ENCODE results near the gene PPIAL4G. TPM values are rescaled to one million over a fixed set of nuclear protein-coding genes. Genes with fewer than 3 reads are reported as not detected.
"Not testable (repeated sequence)": the region's sequence is repeated elsewhere in the genome, so short reads cannot be mapped to it uniquely, and the experiment has no call there.

Gene PPIAL4G
- total RNA-seq, 1 donor from 2014 or later: not detected

- DNase-seq (no peak), ATAC-seq (no peak)
- intact Hi-C loops (cut with micrococcal nuclease): no loop called here
These were observed 48.3 kb downstream of the PPIAL4G start for GRCh38 chr1:148434832-148435231.

GRCh38 chr1:148432916-148433317, 50.2 kb downstream of the PPIAL4G start:
- DNase-seq; intact Hi-C loops (cut with micrococcal nuclease); ATAC-seq: not testable (repeated sequence)

Other genes with a start within 250 kb of the PPIAL4G start
- gene NBPF14, start 112.7 kb upstream of the PPIAL4G start, total RNA-seq: 4.2 TPM

All from left ventricle myocardium superior (tissue), 1 donor.